Erythroblast (primary cell): Measurements from ENCODE around the gene DGKI.

Source experiments
- DNase-seq, 2 experiments: peaks; one replicate each; lab custom pipeline; 2025; lab: John Stamatoyannopoulos, UW
- GATA1 ChIP-seq: IDR thresholded peaks from 2 replicates; pipeline ENCODE4 v1.6.1; 2011; ENCODE audit warnings: low read depth, mild to moderate bottlenecking, control low read depth, low read length, moderate library complexity
- POLR2A ChIP-seq: IDR thresholded peaks from 2 replicates; pipeline ENCODE4 v1.6.1; 2011; ENCODE audit warnings: mild to moderate bottlenecking, low read length

DGKI gene

GRCh38 chr7:137590756-137591305, 255.9 kb downstream of the DGKI start:
- DNase-seq, result no peak
- TF ChIP-seq GATA1 (no peak), POLR2A (no peak)

DNA sequence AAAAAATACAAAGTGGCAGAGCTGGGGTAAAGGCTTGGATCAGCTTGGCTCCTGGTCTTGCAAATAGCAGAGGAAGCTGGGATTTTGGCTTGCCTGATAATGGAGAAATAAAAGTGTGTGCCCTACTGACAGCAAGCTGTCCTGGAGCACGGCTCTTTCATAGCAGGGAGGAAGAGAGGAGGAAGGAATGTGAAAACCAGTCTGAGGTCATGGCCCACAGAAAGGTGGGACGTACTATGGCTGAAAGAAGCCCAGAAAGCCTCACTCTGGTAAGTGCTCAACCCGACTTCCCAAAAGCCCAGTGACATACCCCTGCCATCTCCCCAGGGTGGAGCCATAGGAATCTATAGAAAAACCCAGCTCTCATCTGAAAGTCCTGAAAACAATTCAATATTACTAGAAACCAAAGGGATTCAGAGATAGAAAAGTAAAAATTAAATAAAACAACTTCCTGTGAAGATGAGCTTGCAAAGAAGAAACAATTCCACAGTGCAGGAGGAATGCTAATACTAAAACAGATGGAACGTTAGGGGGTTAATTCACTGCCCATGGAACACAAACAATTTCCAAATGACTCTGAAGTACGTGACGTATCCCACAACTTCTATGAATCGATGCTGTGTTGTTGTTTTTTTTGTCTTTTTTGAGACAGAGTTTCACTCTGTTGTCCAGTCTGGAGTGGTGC, 256.6 kb downstream of the DGKI start:
- DNase-seq, result no peak
- no peak for TF ChIP-seq GATA1

GRCh38 chr7:137587326-137587725, 259.4 kb downstream of the DGKI start:
- TF ChIP-seq POLR2A (no peak), GATA1 (no peak)
- no peak for DNase-seq

- DNase-seq, result no peak
- TF ChIP-seq GATA1 (no peak), POLR2A (no peak)
Observed at GRCh38 chr7:137585591-137585990, 261.2 kb downstream of the DGKI start.

- TF ChIP-seq POLR2A (no peak), GATA1 (no peak)
- DNase-seq, result no peak
Observed at GRCh38 chr7:137583172-137583571, 263.6 kb downstream of the DGKI start.

GRCh38 chr7:137579913-137580640, 266.7 kb downstream of the DGKI start:
- DNase-seq, result no peak
- TF ChIP-seq GATA1 (no peak), POLR2A (no peak)

DNA sequence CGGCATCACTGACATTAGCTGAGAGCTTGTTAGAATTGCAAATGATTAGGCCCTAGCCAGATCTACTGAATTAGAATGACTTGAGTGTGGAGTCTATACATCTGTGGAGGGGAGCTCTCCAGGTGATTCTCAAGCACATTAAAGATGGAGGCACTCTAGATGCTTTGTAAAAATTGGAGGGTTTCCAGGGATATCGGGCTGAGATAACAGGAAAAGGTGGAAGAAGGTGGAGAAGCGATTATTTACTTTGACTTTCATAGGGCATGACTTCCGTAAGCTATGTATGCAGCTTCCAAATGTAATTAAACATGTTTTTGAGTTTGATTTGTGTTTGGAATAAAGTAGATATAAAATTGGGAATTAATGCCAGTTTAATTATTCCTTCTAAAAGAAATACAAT, 268.2 kb downstream of the DGKI start:
- TF ChIP-seq POLR2A, result no peak
- TF ChIP-seq GATA1, result no peak
- DNase-seq, result no peak

- TF ChIP-seq POLR2A (no peak), GATA1 (no peak)
- no peak for DNase-seq
Observed at GRCh38 chr7:137577184-137577583, 269.6 kb downstream of the DGKI start.

- TF ChIP-seq POLR2A (no peak), GATA1 (no peak)
- no peak for DNase-seq
Observed at GRCh38 chr7:137576481-137576880, 270.3 kb downstream of the DGKI start.

DNA sequence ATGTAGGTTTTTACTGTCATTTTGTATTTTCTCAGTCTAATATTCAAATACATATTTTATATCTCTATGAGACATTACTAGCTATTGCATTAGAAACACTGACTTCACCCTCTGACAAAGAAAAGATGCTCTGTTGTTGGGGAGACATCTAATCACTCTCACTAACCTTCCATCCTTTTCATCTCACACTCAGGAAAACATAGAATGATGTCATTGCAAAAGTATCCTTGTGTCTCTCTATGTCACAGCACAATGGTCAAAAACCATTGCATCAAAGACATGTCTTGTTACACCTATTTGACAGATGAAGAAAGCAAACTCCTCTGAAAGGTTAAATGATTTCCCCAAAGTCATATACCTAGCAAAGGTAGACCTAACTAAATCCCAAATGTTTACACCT, 272.0 kb downstream of the DGKI start:
- TF ChIP-seq GATA1 (no peak), POLR2A (no peak)
- DNase-seq, result no peak

GRCh38 chr7:137572056-137572784, 274.6 kb downstream of the DGKI start:
- TF ChIP-seq POLR2A, result no peak
- no peak for TF ChIP-seq GATA1
- DNase-seq, result no peak

- DNase-seq, result no peak
- TF ChIP-seq GATA1 (no peak), POLR2A (no peak)
Observed at GRCh38 chr7:137564677-137565076, 282.1 kb downstream of the DGKI start.

DNA sequence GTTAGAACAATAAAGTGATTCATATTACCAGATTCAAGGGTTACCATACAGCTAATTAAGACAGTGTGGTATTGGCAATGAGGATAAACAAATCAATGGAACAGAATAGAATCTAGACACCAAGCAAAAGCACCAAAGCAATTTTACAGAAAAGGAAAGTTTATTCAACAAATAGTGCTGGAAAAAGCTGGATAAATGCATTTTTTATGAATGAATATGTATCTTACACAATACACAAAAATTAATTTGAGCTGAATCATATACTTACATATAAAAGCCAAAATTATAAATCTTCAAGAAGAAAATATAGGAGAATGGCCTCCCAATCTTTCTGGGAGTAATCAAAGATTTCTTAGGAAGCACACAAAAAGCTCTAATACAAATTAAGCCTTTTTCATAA, 282.8 kb downstream of the DGKI start:
- TF ChIP-seq GATA1 (no peak), POLR2A (no peak)
- no peak for DNase-seq

DNA sequence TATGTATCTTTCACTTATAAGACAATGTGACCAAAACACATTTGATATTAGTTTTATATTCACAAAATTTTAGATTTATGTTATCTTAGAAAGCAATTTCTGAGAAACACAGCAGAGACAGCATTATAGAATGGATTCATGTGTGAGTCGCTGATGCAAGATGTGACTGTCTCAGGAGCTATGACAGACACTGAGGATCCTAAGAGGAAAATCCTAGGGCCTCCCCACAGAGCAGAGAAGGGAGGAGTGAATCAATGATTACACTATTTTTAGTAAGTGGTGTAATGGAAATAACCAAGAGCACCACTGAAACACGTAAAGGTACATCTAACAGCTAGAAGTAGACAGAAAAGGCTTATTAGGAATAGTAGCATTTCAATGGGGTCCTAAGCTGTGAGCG, 299.3 kb downstream of the DGKI start:
- TF ChIP-seq GATA1, result no peak
- no peak for DNase-seq

- no peak for TF ChIP-seq POLR2A
- no peak for TF ChIP-seq GATA1
- no peak for DNase-seq
Observed at GRCh38 chr7:137546671-137547070, 300.1 kb downstream of the DGKI start.
